ENCODE measurements around the gene TENT4A. TPM values are rescaled to one million over a fixed set of nuclear protein-coding genes. Genes with fewer than 3 reads are reported as not detected.

TENT4A gene
- total and polyA plus RNA-seq, 4 donors: 4.1 to 37.0 (median 23.0) TPM

DNA sequence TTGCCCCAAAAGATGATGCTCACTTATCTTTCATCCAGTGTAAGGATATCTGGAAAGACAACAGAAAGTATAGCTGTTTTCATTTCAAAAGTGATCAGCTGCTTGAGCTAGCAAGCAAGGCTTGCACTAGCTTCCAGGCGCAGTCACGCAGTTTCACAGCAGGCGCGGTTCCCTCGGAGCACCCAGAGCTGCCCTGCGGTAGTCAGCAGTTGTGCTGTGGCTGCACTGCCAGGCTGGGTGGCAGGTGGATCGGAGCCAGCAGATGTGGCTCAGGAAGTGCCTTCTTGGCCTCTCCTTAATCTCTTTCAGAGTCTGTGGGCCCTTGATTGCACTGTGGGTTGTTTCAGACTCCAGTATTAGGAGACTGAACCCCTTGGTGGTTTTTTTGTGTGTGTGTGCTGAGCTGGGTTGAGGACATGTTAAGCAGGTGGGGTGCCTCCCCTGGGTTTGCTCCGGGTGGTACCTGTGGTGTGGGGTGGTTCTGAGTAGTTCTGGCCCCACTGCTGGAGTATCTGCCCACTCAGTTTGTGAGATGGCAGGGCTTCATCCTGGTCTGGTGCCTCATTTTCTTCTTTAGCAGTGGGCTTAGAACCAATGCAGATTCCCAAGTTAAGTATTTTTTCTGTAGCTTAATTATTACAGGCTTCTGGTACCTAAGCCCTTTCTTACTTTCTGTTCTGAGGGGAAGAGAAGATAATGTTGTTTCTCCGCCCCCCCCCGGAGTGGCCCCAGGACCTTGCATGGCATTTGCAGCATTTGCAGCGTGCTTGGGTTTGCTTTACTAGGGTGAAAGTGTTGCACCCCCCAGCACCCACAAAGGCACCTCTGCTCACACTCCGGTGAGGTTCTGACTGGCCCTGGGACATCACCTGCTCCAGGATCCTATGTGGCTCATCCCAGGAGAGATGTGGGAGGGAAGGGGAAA is 16.4 kb downstream of the TENT4A start:
- H3K4me1 ChIP-seq (ENCODE audit: control insufficient read depth in 1 of 2, insufficient read depth in 2 of 2, low read length in 2 of 2): peaks cover 0 to 3% of the 10 kb centered on the region in 2 donors
- no peaks in the 10 kb centered on the region for H3K9me3 ChIP-seq (ENCODE audit: control insufficient read depth, low read length)
- DNase-seq (peak in 1 of 2 donors; percentile 83), ATAC-seq (ENCODE audit: low FRiP score) (no peak)
- H3K4me3 ChIP-seq (ENCODE audit: low read length in 2 of 2): no peak overlapping the region
- H3K36me3 ChIP-seq (ENCODE audit: control insufficient read depth in 1 of 2, insufficient read depth in 2 of 2, low read length in 1 of 2): no peaks in the 10 kb centered on the region
- intact Hi-C loops (cut with DNase I): loop anchor here in 1 of 2 donors (5.0 kb wide), 1 partner anchor 97 kb away; the partner anchor contains the start of genes NSUN2 and SRD5A1
- WGBS, 2 donors: 74 to 77% methylated on average over 12 of the region's 12 CpGs
- no peak overlapping the region for H3K27ac ChIP-seq (ENCODE audit: low read depth in 1 of 2, low read length in 2 of 2)
- H3K27me3 ChIP-seq (ENCODE audit: control insufficient read depth in 1 of 2, insufficient read depth in 2 of 2, low read length in 1 of 2): no peaks in the 10 kb centered on the region

DNA sequence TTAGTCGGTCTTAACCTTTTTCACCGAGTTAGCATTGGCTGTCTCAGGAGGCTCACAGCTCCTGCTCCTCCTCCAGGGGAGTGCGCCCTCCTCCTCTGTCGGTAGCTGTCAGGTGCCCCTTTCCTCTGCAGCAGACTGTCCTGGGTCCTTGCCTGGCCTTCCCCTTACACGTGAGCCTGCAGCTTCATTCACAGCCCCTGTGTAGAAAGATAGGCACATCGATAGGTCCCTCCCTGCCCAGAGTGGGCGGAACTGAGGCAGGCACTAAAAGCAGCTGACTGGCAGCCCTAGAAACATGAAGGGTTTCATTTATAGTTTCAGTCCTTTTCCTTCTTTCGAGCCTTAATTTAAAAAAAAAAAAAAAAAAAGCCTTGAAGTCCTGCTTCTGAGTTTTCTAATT is 17.2 kb downstream of the TENT4A start:
- no peak for ATAC-seq (ENCODE audit: low FRiP score)
- no peak for DNase-seq
- H3K36me3 ChIP-seq (ENCODE audit: control insufficient read depth in 1 of 2, insufficient read depth in 2 of 2, low read length in 1 of 2): no peaks in the 10 kb centered on the region
- intact Hi-C loops (cut with DNase I): loop anchor here in 1 of 2 donors (5.0 kb wide), 1 partner anchor 98 kb away; the partner anchor contains the start of genes NSUN2 and SRD5A1
- H3K4me1 ChIP-seq (ENCODE audit: control insufficient read depth in 1 of 2, insufficient read depth in 2 of 2, low read length in 2 of 2): peaks cover 0 to 3% of the 10 kb centered on the region in 2 donors
- H3K9me3 ChIP-seq (ENCODE audit: control insufficient read depth, low read length): no peaks in the 10 kb centered on the region
- H3K4me3 ChIP-seq (ENCODE audit: low read length in 2 of 2): no peak overlapping the region
- WGBS, 2 donors: 53 to 54% methylated on average over 8 of the region's 8 CpGs
- no peaks in the 10 kb centered on the region for H3K27me3 ChIP-seq (ENCODE audit: control insufficient read depth in 1 of 2, insufficient read depth in 2 of 2, low read length in 1 of 2)
- H3K27ac ChIP-seq (ENCODE audit: low read depth in 1 of 2, low read length in 2 of 2): no peak overlapping the region

DNA sequence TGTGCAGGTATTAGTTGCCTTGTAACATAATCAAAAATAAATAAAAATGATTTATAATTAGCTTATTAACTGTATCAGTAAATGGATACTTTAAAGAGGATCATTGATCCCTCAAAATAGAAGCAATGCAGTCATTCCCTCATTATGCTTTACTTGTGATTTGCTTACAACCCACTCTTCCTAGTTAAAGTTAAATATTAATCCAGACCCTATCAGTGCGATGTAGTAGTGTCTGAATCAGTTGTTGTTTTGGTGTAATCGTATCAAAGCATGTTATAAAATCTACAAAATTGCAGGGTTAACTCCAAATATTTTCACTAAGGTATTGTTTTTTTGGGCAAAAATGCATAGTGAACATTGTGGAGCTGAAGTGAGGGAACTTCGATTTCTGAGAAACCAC is 17.6 kb downstream of the TENT4A start:
- H3K9me3 ChIP-seq (ENCODE audit: control insufficient read depth, low read length): no peaks in the 10 kb centered on the region
- peaks cover 0 to 3% of the 10 kb centered on the region in 2 donors for H3K4me1 ChIP-seq (ENCODE audit: control insufficient read depth in 1 of 2, insufficient read depth in 2 of 2, low read length in 2 of 2)
- no peak overlapping the region for H3K27ac ChIP-seq (ENCODE audit: low read depth in 1 of 2, low read length in 2 of 2)
- intact Hi-C loops (cut with DNase I): loop anchor here in 1 of 2 donors (5.0 kb wide), 1 partner anchor 99 kb away; the partner anchor contains the start of genes NSUN2 and SRD5A1
- DNase-seq (no peak), ATAC-seq (ENCODE audit: low FRiP score) (no peak)
- no peak overlapping the region for H3K4me3 ChIP-seq (ENCODE audit: low read length in 2 of 2)
- 75 to 76% methylated on average over 3 of the region's 3 CpGs for WGBS, 2 donors
- H3K36me3 ChIP-seq (ENCODE audit: control insufficient read depth in 1 of 2, insufficient read depth in 2 of 2, low read length in 1 of 2): no peaks in the 10 kb centered on the region
- H3K27me3 ChIP-seq (ENCODE audit: control insufficient read depth in 1 of 2, insufficient read depth in 2 of 2, low read length in 1 of 2): no peaks in the 10 kb centered on the region

DNA sequence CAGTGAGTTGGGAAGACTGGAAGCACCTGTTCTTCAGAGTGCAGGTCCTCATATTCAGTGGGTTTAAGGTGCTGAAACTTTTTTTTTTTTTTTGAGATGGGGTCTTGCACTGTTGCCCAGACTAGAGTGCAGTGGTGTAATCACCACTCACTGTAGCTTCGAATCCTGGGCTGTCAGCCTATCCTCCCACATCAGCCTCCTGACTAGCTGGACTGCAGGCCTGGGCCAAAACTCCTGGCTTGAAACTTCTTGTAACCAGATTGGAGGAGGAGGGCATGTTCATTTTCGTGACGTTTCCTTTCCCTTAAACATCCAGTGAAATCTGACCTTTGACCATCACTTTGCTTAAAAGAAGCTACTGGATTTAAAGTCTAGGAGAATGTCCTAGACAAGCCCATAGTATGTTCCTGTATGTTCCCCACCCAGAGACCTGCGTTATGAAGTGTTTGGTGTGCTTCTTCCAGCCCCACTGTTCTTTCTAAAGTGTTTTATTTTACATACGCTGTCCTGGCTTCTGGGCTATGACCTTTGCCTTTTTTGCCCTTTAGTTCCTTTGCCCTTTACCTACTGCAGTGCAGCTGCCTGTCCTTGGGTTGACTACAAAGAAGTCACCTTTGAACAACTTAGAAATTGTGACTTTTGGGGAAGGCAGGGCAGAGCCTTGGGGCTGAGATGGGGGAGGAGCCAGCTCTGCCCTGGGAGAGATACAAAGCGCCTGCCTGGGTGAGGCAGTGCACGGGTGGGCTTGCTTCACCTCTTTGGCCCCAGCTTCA is 18.4 kb downstream of the TENT4A start:
- peaks cover 0 to 3% of the 10 kb centered on the region in 2 donors for H3K4me1 ChIP-seq (ENCODE audit: control insufficient read depth in 1 of 2, insufficient read depth in 2 of 2, low read length in 2 of 2)
- ATAC-seq (ENCODE audit: low FRiP score) (no peak), DNase-seq (no peak)
- no peaks in the 10 kb centered on the region for H3K27me3 ChIP-seq (ENCODE audit: control insufficient read depth in 1 of 2, insufficient read depth in 2 of 2, low read length in 1 of 2)
- H3K27ac ChIP-seq (ENCODE audit: low read depth in 1 of 2, low read length in 2 of 2): peak overlapping the region in 1 of 2 donors; percentile 19
- H3K4me3 ChIP-seq (ENCODE audit: low read length in 2 of 2): no peak overlapping the region
- no peaks in the 10 kb centered on the region for H3K36me3 ChIP-seq (ENCODE audit: control insufficient read depth in 1 of 2, insufficient read depth in 2 of 2, low read length in 1 of 2)
- WGBS, 2 donors: 56 to 59% methylated on average over 7 of the region's 7 CpGs
- no peaks in the 10 kb centered on the region for H3K9me3 ChIP-seq (ENCODE audit: control insufficient read depth, low read length)
- intact Hi-C loops (cut with DNase I): loop anchor here in 1 of 2 donors (5.0 kb wide), 1 partner anchor 99 kb away; the partner anchor contains the start of genes NSUN2 and SRD5A1

DNA sequence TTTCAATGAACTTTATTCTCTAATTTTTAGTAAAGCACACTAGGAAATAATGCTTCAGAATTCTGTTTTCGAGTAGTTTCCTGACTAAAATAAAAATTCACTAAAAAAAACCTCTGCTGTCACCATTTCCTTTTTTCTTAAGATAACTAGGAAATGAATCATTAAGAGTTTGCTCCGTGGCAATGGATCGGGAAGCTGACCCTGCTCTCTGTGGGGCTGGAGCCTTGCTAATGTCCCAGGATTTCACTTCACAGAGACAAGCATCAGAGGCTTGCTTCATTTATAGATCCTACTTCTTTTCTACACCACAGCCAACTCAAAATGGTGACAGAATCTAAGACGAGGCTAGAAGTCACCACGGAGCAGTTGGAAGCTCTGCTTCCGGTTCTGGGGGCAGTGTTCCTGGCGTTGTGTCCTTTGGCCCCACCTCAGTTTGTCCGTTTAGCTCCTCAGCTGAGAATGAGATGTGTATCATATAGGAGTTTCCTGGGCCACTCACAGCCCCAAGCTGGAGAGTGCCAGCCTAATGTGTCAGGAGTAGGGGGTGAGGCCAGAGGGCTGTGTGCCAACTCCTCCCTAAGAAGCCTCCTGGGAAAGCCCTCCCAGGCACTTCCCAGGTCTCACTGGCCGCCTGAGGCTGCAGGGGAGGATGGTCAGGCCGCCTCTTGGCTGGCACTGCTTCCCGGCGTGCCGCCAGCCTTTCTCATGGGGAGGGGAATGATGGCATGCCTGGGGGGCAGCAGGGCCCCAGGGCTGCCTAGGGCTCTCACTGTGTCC is 19.6 kb downstream of the TENT4A start:
- 1 to 6% methylated on average over 13 of the region's 13 CpGs for WGBS, 2 donors
- peak; percentile 65 for ATAC-seq (ENCODE audit: low FRiP score)
- peaks cover 0 to 3% of the 10 kb centered on the region in 2 donors for H3K4me1 ChIP-seq (ENCODE audit: control insufficient read depth in 1 of 2, insufficient read depth in 2 of 2, low read length in 2 of 2)

DNA sequence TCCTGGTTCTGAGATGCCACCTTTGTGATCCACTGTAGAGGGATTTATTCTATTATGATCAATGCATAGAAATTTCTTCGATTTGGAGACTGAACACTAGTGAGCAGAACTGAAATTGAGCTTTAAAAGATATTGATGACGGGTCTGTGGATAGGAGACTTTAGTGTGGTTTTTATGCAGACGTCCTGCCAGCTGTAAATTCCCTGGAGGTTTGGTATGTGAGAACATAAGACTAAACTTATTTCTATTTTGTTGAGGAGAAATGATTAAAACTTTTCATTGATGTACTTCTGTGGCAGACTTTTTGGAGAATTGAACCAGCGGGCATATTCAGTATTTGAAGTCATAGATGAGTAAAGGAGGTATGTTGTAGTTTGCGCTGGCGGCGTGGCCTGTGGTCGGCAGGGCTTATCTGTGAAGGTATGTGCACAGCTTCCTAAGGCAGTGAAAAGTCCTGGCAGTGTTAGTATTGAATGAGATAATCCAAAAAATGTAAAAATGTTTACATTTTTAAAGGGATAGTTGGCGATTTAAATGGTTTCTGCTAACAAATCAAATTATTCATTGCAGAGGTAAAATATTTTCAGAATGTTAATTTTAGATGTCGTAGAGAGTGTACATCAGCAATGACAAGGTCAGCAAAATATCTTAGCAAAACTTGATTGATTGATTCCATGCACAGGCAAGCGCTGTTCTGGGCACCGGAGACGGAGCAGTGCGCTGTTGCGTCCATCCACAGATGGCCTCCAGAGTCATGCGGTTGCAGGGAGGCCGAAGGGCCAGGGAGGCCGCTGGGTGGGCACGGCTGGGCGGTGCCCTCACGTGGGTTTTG is 20.4 kb downstream of the TENT4A start:
- no peaks in the 10 kb centered on the region for H3K9me3 ChIP-seq (ENCODE audit: control insufficient read depth, low read length)
- H3K27me3 ChIP-seq (ENCODE audit: control insufficient read depth in 1 of 2, insufficient read depth in 2 of 2, low read length in 1 of 2): no peaks in the 10 kb centered on the region
- peak in 1 of 2 donors; percentile 67 for DNase-seq
- no peaks in the 10 kb centered on the region for H3K36me3 ChIP-seq (ENCODE audit: control insufficient read depth in 1 of 2, insufficient read depth in 2 of 2, low read length in 1 of 2)
- intact Hi-C loops (cut with DNase I): loop anchor here in 1 of 2 donors (1.0 to 5.0 kb wide), 2 partner anchors 20 to 101 kb away; partner anchors contain the start of genes NSUN2, SRD5A1 and TENT4A
- peak overlapping the region in 1 of 2 donors; percentile 65 for H3K27ac ChIP-seq (ENCODE audit: low read depth in 1 of 2, low read length in 2 of 2)
- H3K4me1 ChIP-seq (ENCODE audit: control insufficient read depth in 1 of 2, insufficient read depth in 2 of 2, low read length in 2 of 2): peaks cover 0 to 3% of the 10 kb centered on the region in 2 donors
- ATAC-seq (ENCODE audit: low FRiP score): no peak
- WGBS, 2 donors: 58 to 60% methylated on average over 21 of the region's 21 CpGs
- no peak overlapping the region for H3K4me3 ChIP-seq (ENCODE audit: low read length in 2 of 2)

More for the DNA sequence above, 19.6 kb downstream of the TENT4A start:
- H3K9me3 ChIP-seq (ENCODE audit: control insufficient read depth, low read length): no peaks in the 10 kb centered on the region
- intact Hi-C loops (cut with DNase I): loop anchor here in 1 of 2 donors (1.0 to 5.0 kb wide), 2 partner anchors 20 to 101 kb away; partner anchors contain the start of genes NSUN2, SRD5A1 and TENT4A
- peak; percentile 71 to 89 for DNase-seq
- no peaks in the 10 kb centered on the region for H3K27me3 ChIP-seq (ENCODE audit: control insufficient read depth in 1 of 2, insufficient read depth in 2 of 2, low read length in 1 of 2)
- no peak overlapping the region for H3K4me3 ChIP-seq (ENCODE audit: low read length in 2 of 2)
- no peaks in the 10 kb centered on the region for H3K36me3 ChIP-seq (ENCODE audit: control insufficient read depth in 1 of 2, insufficient read depth in 2 of 2, low read length in 1 of 2)
- H3K27ac ChIP-seq (ENCODE audit: low read depth in 1 of 2, low read length in 2 of 2): peak overlapping the region in 1 of 2 donors; percentile 65

DNA sequence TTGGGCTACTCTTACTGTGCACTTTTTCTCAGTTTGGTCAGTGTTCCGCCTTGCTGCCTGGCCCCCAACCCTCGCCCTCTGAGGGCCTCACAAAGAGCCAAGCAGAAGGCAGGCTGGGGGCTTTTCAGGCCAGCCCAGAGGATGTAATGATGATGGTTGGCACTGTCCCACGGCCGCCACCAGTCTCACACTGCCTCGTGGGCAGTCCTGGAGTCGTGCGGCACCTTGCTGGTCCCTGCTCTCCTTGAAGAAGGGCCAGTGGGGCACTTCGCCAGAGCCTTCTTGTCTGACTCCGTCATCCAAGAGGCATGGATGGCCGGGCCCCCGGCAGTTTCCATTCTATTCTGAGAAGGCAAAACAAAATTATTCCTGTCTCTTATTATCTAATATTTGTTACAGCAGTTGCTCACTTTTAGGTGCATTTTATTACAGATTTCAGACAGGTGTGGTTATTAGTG is 21.0 kb downstream of the TENT4A start:
- Histone ChIP-seq H3K9me3 (ENCODE audit: control insufficient read depth, low read length) (no peaks in the 10 kb centered on the region), H3K27me3 (ENCODE audit: control insufficient read depth in 1 of 2, insufficient read depth in 2 of 2, low read length in 1 of 2) (no peaks in the 10 kb centered on the region), H3K4me3 (ENCODE audit: low read length in 2 of 2) (no peak overlapping the region), H3K27ac (ENCODE audit: low read depth in 1 of 2, low read length in 2 of 2) (no peak overlapping the region), H3K4me1 (ENCODE audit: control insufficient read depth in 1 of 2, insufficient read depth in 2 of 2, low read length in 2 of 2) (peaks cover 0 to 3% of the 10 kb centered on the region in 2 donors), H3K36me3 (ENCODE audit: control insufficient read depth in 1 of 2, insufficient read depth in 2 of 2, low read length in 1 of 2) (no peaks in the 10 kb centered on the region)
- intact Hi-C loops (cut with DNase I): loop anchor here in 1 of 2 donors (5.0 kb wide), 1 partner anchor 102 kb away; the partner anchor contains the start of genes NSUN2 and SRD5A1
- WGBS, 2 donors: 26 to 35% methylated on average over 11 of the region's 11 CpGs
- peak; percentile 70 to 85 for DNase-seq
- ATAC-seq (ENCODE audit: low FRiP score): no peak

Measured in aorta (tissue), 5 donors.